Astrocyte of the hippocampus (primary cell): ENCODE results near the gene SNRNP200.

Experiments used
- DNase-seq: peaks from one replicate; pipeline ENCODE4 v3.0.0; 2011; ENCODE audit warnings: low read depth, low spot score

The SNRNP200 gene

GRCh38 chr2:96251721-96252292 lies 53.5 kb downstream of the SNRNP200 start:
- peak; percentile 96 for DNase-seq

GRCh38 chr2:96250188-96250587 lies 55.2 kb downstream of the SNRNP200 start:
- no peak for DNase-seq

- no peak for DNase-seq
Measured at GRCh38 chr2:96249654-96250053, 55.7 kb downstream of the SNRNP200 start.

- DNase-seq: no peak
Measured at GRCh38 chr2:96248624-96249023, 56.7 kb downstream of the SNRNP200 start.

- DNase-seq: no peak
Measured at GRCh38 chr2:96247896-96248295, 57.5 kb downstream of the SNRNP200 start.

- DNase-seq: no peak
Measured at GRCh38 chr2:96247009-96247408, 58.3 kb downstream of the SNRNP200 start.

- DNase-seq: no peak
Measured at GRCh38 chr2:96245609-96246390, 59.5 kb downstream of the SNRNP200 start.

GRCh38 chr2:96243843-96244242 lies 61.5 kb downstream of the SNRNP200 start:
- no peak for DNase-seq

- peak; percentile 56 for DNase-seq
Measured at GRCh38 chr2:96241900-96242611, 63.3 kb downstream of the SNRNP200 start.

GRCh38 chr2:96241227-96241626 lies 64.1 kb downstream of the SNRNP200 start:
- DNase-seq: no peak

- no peak for DNase-seq
Measured at GRCh38 chr2:96240341-96241038, 64.9 kb downstream of the SNRNP200 start.

GRCh38 chr2:96239745-96240264 lies 65.5 kb downstream of the SNRNP200 start:
- DNase-seq: no peak

GRCh38 chr2:96239091-96239490 lies 66.3 kb downstream of the SNRNP200 start:
- no peak for DNase-seq

GRCh38 chr2:96238266-96238665 lies 67.1 kb downstream of the SNRNP200 start:
- no peak for DNase-seq

- DNase-seq: no peak
Measured at GRCh38 chr2:96236882-96237281, 68.5 kb downstream of the SNRNP200 start.

- DNase-seq: no peak
Measured at GRCh38 chr2:96233880-96234316, 71.4 kb downstream of the SNRNP200 start.

GRCh38 chr2:96233436-96233835 lies 71.9 kb downstream of the SNRNP200 start:
- DNase-seq: no peak

GRCh38 chr2:96231316-96231715 lies 74.0 kb downstream of the SNRNP200 start:
- DNase-seq: no peak

GRCh38 chr2:96225016-96225533 lies 80.3 kb downstream of the SNRNP200 start:
- DNase-seq: no peak
